DND-41 (cell line): Measurements from ENCODE around the gene PML.

Experiments
- ATAC-seq: fragments of 200-7000 bp; cut with Tn5 transposase; 3 replicates; pipeline ENCODE4 v1.9.1; 2021; ENCODE audit warnings: low read depth; ENCODE audit not compliant: insufficient read depth
- DNase-seq: peaks from one replicate; pipeline ENCODE4 v3.0.0-alpha.2; 2020
- H2AFZ ChIP-seq: 2 replicates; pipeline ENCODE4 v1.6.0; 2012; ENCODE audit warnings: low read depth, low read length
- H3K27ac ChIP-seq: 2 replicates; pipeline ENCODE4 v1.5.1; 2012; ENCODE audit warnings: low read length, inconsistent platforms
- H3K27me3 ChIP-seq: fragments of 200-600 bp; sonication (generic); 2 replicates; pipeline ENCODE4 v1.6.0; 2012; ENCODE audit warnings: low read length, mild to moderate bottlenecking, inconsistent platforms; ENCODE audit not compliant: insufficient read depth, poor library complexity
- H3K36me3 ChIP-seq: 2 replicates; pipeline ENCODE4 v1.5.1; 2012; ENCODE audit warnings: low read length, inconsistent platforms; ENCODE audit not compliant: insufficient read depth
- H3K4me1 ChIP-seq: 2 replicates; pipeline ENCODE4 v1.5.1; 2012; ENCODE audit warnings: mild to moderate bottlenecking, low read length; ENCODE audit not compliant: insufficient read depth
- H3K4me2 ChIP-seq: 2 replicates; pipeline ENCODE4 v1.6.0; 2012; ENCODE audit warnings: mild to moderate bottlenecking, moderate library complexity, low read length, inconsistent platforms; ENCODE audit not compliant: insufficient read depth
- H3K4me3 ChIP-seq, 2 experiments: fragments of 200-600 bp in 1 of 2; shearing (Covaris generic) in 1 of 2; 2 replicates each; pipeline ENCODE4 v1.5.1; 2012 to 2016; ENCODE audit warnings: inconsistent platforms in 2 of 2, low read length in 2 of 2, mild to moderate bottlenecking in 2 of 2, low read depth in 1 of 2, moderate library complexity in 1 of 2
- H3K79me2 ChIP-seq: 2 replicates; pipeline ENCODE4 v1.6.0; 2012; ENCODE audit warnings: low read length, inconsistent platforms; ENCODE audit not compliant: insufficient read depth
- H3K9ac ChIP-seq: 2 replicates; pipeline ENCODE4 v1.6.0; 2012; ENCODE audit warnings: low read depth, mild to moderate bottlenecking, inconsistent platforms, low read length, moderate library complexity
- H3K9me3 ChIP-seq: 2 replicates; pipeline ENCODE4 v1.5.1; 2012; ENCODE audit warnings: low read length, moderate library complexity, mild to moderate bottlenecking, inconsistent platforms; ENCODE audit not compliant: insufficient read depth, severe bottlenecking
- H4K20me1 ChIP-seq: 2 replicates; pipeline ENCODE4 v1.6.0; 2012; ENCODE audit warnings: low read length; ENCODE audit not compliant: insufficient read depth
- CTCF ChIP-seq: IDR thresholded peaks from 2 replicates; pipeline ENCODE4 v1.5.1; 2012; ENCODE audit warnings: borderline replicate concordance, low read length, moderate library complexity, mild to moderate bottlenecking; ENCODE audit not compliant: poor library complexity, severe bottlenecking; ENCODE audit errors: extremely low read depth
- EZH2 ChIP-seq: IDR thresholded peaks from 3 replicates; pipeline ENCODE4 v1.6.1; 2012; ENCODE audit warnings: borderline replicate concordance, low read depth, mild to moderate bottlenecking, moderate library complexity, low read length, inconsistent platforms; ENCODE audit not compliant: severe bottlenecking

Gene PML

DNA sequence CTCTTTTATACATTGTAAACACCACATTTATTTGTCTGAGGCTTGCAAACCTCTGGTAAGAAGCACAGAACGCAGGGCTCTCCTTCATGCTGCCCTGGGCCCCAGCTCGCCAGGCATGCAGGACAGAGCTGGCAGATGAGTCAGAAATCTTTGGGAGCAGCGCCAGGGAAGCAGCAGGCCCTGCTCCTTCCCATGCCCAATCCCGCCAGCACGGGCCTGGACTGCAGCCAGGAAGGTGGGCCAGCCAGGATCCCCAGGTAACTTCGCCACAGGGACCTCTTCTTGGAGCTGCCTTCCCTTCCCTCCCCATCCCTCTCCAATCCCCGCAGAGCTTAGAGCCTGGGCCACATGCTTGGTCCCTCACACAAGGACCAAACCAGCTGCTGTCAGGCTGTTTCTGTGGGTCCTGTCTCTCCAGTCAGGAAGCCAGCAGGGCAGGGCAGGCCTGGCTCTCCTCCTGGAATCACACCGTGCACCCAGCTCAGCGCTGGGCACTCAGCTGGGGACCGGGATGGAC is 11.2 kb upstream of the PML start:
- Histone ChIP-seq H3K36me3 (peaks cover 7% of the 10 kb centered on the region; the same call in 1 of the 2 replicates), H3K4me3 (no peak overlapping the region), H3K9me3 (no peaks in the 10 kb centered on the region), H3K27ac (no peak overlapping the region), H4K20me1 (no peaks in the 10 kb centered on the region), H3K27me3 (no peaks in the 10 kb centered on the region), H3K9ac (no peak overlapping the region), H3K4me1 (peaks cover 9% of the 10 kb centered on the region), H2AFZ (no peak overlapping the region), H3K4me2 (no peak overlapping the region), H3K79me2 (no peaks in the 10 kb centered on the region)
- DNase-seq (no peak), ATAC-seq (no peak)
- TF ChIP-seq CTCF (no peak), EZH2 (no peak)

DNA sequence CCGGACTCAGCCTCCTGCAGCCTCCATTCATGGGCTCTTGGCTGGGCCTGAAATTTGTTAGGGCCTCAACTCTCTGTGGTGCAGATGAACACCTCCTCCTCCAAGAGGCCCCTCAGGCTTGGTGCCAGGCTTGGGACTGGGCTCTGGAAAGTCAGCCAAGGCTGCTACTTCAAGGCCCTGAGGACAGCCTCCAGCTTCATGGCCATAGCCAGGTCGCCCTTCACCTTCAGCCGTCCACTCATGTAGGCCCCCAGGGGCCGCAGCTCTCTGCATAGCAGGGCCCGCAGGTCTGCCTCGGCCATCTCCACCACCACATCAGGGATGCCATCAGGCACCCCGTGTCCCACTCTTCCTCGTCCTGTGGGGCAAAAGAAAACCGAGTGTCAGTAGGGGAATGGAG is 10.7 kb upstream of the PML start:
- H3K27me3 ChIP-seq: no peaks in the 10 kb centered on the region
- no peaks in the 10 kb centered on the region for H4K20me1 ChIP-seq
- H2AFZ ChIP-seq: no peak overlapping the region
- H3K79me2 ChIP-seq: no peaks in the 10 kb centered on the region
- H3K4me1 ChIP-seq: peaks cover 9% of the 10 kb centered on the region
- H3K4me2 ChIP-seq: no peak overlapping the region
- no peak for ATAC-seq
- no peak overlapping the region for H3K27ac ChIP-seq
- H3K4me3 ChIP-seq: no peak overlapping the region
- TF ChIP-seq EZH2 (no peak), CTCF (no peak)
- H3K36me3 ChIP-seq: peaks cover 9% of the 10 kb centered on the region
- H3K9me3 ChIP-seq: no peaks in the 10 kb centered on the region
- DNase-seq: no peak
- H3K9ac ChIP-seq: no peak overlapping the region

GRCh38 chr15:73984208-73984979 is 10.1 kb upstream of the PML start:
- no peak for DNase-seq
- H3K79me2 ChIP-seq: no peaks in the 10 kb centered on the region
- H3K27me3 ChIP-seq: no peaks in the 10 kb centered on the region
- H3K4me3 ChIP-seq: no peak overlapping the region
- H3K9me3 ChIP-seq: no peaks in the 10 kb centered on the region
- no peaks in the 10 kb centered on the region for H4K20me1 ChIP-seq
- no peak for ATAC-seq
- TF ChIP-seq CTCF (no peak), EZH2 (no peak)
- no peak overlapping the region for H2AFZ ChIP-seq
- no peak overlapping the region for H3K9ac ChIP-seq
- peak overlapping the region; percentile 57 for H3K27ac ChIP-seq
- peaks cover 9% of the 10 kb centered on the region for H3K4me1 ChIP-seq
- H3K4me2 ChIP-seq: no peak overlapping the region
- H3K36me3 ChIP-seq: peaks cover 9% of the 10 kb centered on the region
